A549 (cell line): Measurements from ENCODE around the gene LRRC28. TPM values are rescaled to one million over a fixed set of nuclear protein-coding genes. Genes with fewer than 3 reads are reported as not detected.

Experiments used
- ATAC-seq, 2 experiments: fragments of 200-7000 bp in 1 of 2; fragments of >200 bp in 1 of 2; cut with Nextera tagmentation in 1 of 2; cut with Tn5 transposase in 1 of 2; 3 replicates each; pipeline versions ENCODE4 v1.8.0 to v1.9.1; 2018 to 2020; ENCODE audit warnings: mild to moderate bottlenecking in 1 of 2, moderate library complexity in 1 of 2
- CTCF ChIA-PET: fragments of 300-600 bp; sonication (Branson Sonifier 250); formaldehyde crosslinking; extraction: SDS; loops from one replicate; lab custom pipeline; 2021; ENCODE audit warnings: antibody characterized with exemption, inconsistent platforms; lab: Yijun Ruan, JAX
- POLR2A ChIA-PET: fragments of 350-600 bp; formaldehyde crosslinking; extraction: SDS; loops from one replicate; lab custom pipeline; 2021; ENCODE audit warnings: antibody characterized with exemption, inconsistent platforms; lab: Yijun Ruan, JAX
- DNase-seq, 2 experiments: peaks; one replicate each; pipeline versions ENCODE4 v3.0.0 to v3.0.0-alpha.2; 2011 to 2016; ENCODE audit warnings: low read depth in 1 of 2, low spot score in 1 of 2
- FAIRE-seq: peaks from 2 replicates; lab custom pipeline; 2011; peaks lifted over from hg19 to GRCh38; lab: Jason Lieb, UNC
- H3K27ac ChIP-seq, 2 experiments: fragments of >200 bp; sonication (Bioruptor Twin); formaldehyde crosslinking; 3 replicates each; pipeline ENCODE4 v1.5.1; 2016 to 2017
- H3K4me1 ChIP-seq: fragments of >200 bp; sonication (Bioruptor Twin); formaldehyde crosslinking; 3 replicates; pipeline ENCODE4 v1.6.1; 2016
- H3K4me2 ChIP-seq: fragments of >200 bp; sonication (Bioruptor Twin); formaldehyde crosslinking; 3 replicates; pipeline ENCODE4 v1.6.1; 2016
- H3K4me3 ChIP-seq: fragments of >200 bp; sonication (Bioruptor Twin); formaldehyde crosslinking; 3 replicates; pipeline ENCODE4 v1.5.1; 2016
- H3K9me3 ChIP-seq: fragments of >200 bp; sonication (Bioruptor Twin); formaldehyde crosslinking; 3 replicates; pipeline ENCODE4 v1.6.1; 2016
- CBX2 ChIP-seq: fragments of 200-600 bp; sonication (generic); IDR thresholded peaks from 2 replicates; pipeline ENCODE4 v1.6.1; 2016; ENCODE audit warnings: low read depth, mild to moderate bottlenecking, borderline replicate concordance
- CHD2 ChIP-seq: fragments of 150-350 bp; IDR thresholded peaks from 2 replicates; pipeline ENCODE4 v1.6.1; 2014; ENCODE audit warnings: low read length; ENCODE audit not compliant: partially characterized antibody
- EHF ChIP-seq: fragments of 250-450 bp; sonication (Bioruptor Pico); IDR thresholded peaks from 2 replicates; pipeline ENCODE4 v1.5.0; 2020; ENCODE audit warnings: mild to moderate bottlenecking
- EHMT2 ChIP-seq: fragments of 200-600 bp; sonication (generic); IDR thresholded peaks from 2 replicates; pipeline ENCODE4 v1.6.1; 2016; ENCODE audit warnings: antibody characterized with exemption, low read depth, mild to moderate bottlenecking, moderate library complexity
- ESRRA ChIP-seq: fragments of 150-350 bp; IDR thresholded peaks from 2 replicates; pipeline ENCODE4 v1.6.1; 2014; ENCODE audit warnings: mild to moderate bottlenecking, low read length, borderline replicate concordance
- FOSB ChIP-seq: fragments of 250-450 bp; sonication (Bioruptor Pico); IDR thresholded peaks from 2 replicates; pipeline ENCODE4 v1.5.0; 2020; ENCODE audit warnings: mild to moderate bottlenecking, moderate library complexity
- FOSL2 ChIP-seq, 2 experiments: fragments of 450-650 bp in 1 of 2; fragments of >200 bp in 1 of 2; sonication (Bioruptor Twin) in 1 of 2; formaldehyde crosslinking; IDR thresholded peaks; 2 replicates each; pipeline versions ENCODE4 v1.5.0 to v1.6.1; 2016 to 2020; ENCODE audit warnings: mild to moderate bottlenecking in 1 of 2, moderate library complexity in 1 of 2
- FOXS1 ChIP-seq: fragments of 250-450 bp; sonication (Bioruptor Pico); IDR thresholded peaks from 2 replicates; pipeline ENCODE4 v1.5.0; 2020; ENCODE audit warnings: mild to moderate bottlenecking, moderate library complexity
- HOXB13 ChIP-seq: fragments of 250-450 bp; sonication (Bioruptor Pico); IDR thresholded peaks from 2 replicates; pipeline ENCODE4 v1.5.0; 2020; ENCODE audit warnings: low read depth, mild to moderate bottlenecking, moderate library complexity
- JUN ChIP-seq, 2 experiments: fragments of >200 bp; sonication (Bioruptor Twin); formaldehyde crosslinking; IDR thresholded peaks; 2 replicates in 1 of 2; 3 replicates in 1 of 2; pipeline ENCODE4 v1.6.1; 2016 to 2017
- MAZ ChIP-seq: fragments of 150-350 bp; IDR thresholded peaks from 2 replicates; pipeline ENCODE4 v1.6.1; 2014; ENCODE audit warnings: antibody characterized with exemption, low read depth, low read length, borderline replicate concordance
- PBX3 ChIP-seq: IDR thresholded peaks from 2 replicates; pipeline ENCODE4 v1.6.1; 2012
- POLR2A ChIP-seq: IDR thresholded peaks from 2 replicates; pipeline ENCODE4 v1.6.1; 2012; ENCODE audit warnings: mild to moderate bottlenecking, low read length
- POLR2AphosphoS2 ChIP-seq: conservative IDR thresholded peaks from 2 replicates; pipeline ENCODE4 v1.6.1; 2012; ENCODE audit warnings: low read length, improper control_type of control experiment, inconsistent platforms
- RAD21 ChIP-seq, 2 experiments: fragments of >200 bp in 1 of 2; sonication (Bioruptor Twin) in 1 of 2; formaldehyde crosslinking in 1 of 2; IDR thresholded peaks in 1 of 2; conservative IDR thresholded peaks in 1 of 2; 2 replicates in 1 of 2; 3 replicates in 1 of 2; pipeline ENCODE4 v1.6.1; 2012 to 2018; ENCODE audit warnings: inconsistent platforms in 1 of 2
- REST ChIP-seq: fragments of 200-600 bp; sonication (generic); IDR thresholded peaks from 2 replicates; pipeline ENCODE4 v1.6.1; 2016; ENCODE audit warnings: antibody characterized with exemption, mild to moderate bottlenecking, moderate library complexity
- TFCP2L1 ChIP-seq: fragments of 250-450 bp; sonication (Bioruptor Pico); IDR thresholded peaks from 2 replicates; pipeline ENCODE4 v1.5.0; 2021; ENCODE audit warnings: mild to moderate bottlenecking
- TP53 ChIP-seq: fragments of 250-450 bp; sonication (Bioruptor Pico); IDR thresholded peaks from 2 replicates; pipeline ENCODE4 v1.5.0; 2021; ENCODE audit warnings: mild to moderate bottlenecking, moderate library complexity
- ZC3H11A ChIP-seq: fragments of 450-650 bp; IDR thresholded peaks from 2 replicates; pipeline ENCODE4 v1.6.1; 2014; ENCODE audit warnings: antibody characterized with exemption, mild to moderate bottlenecking
- ZSCAN20 ChIP-seq: fragments of 250-450 bp; sonication (Bioruptor Pico); IDR thresholded peaks from 2 replicates; pipeline ENCODE4 v1.8.0; 2022; ENCODE audit warnings: mild to moderate bottlenecking, moderate library complexity
- WGBS: methylation state at CpG from one replicate; pipeline ENCODE4 v1.1.6; 2017; ENCODE audit errors: missing lambda C conversion rate; 5-methylcytosine and 5-hydroxymethylcytosine counted together
- polyA plus RNA-seq, 4 experiments: library from polyadenylated mRNA; depleted of rRNA in 3 of 4; stranded (reverse); fragments of >200 nt; fragmentation: RNase III in 1 of 4; extraction: RNeasy Plus Mini Kit Qiagen cat#74134 plus additional on column Dnase treatment in 1 of 4; gene quantifications; 2 replicates in 3 of 4; 3 replicates in 1 of 4; pipeline ENCODE4 v1.2.3, GENCODE V29; 2011 to 2017
- TF ChIP-seq, protein P1 (sequence below): fragments of >200 bp; sonication (Bioruptor Twin); formaldehyde crosslinking; IDR thresholded peaks from 3 replicates; pipeline ENCODE4 v1.6.1; 2016

Gene LRRC28
- polyA plus RNA-seq, 2 of the 4 experiments (the other 2 are of a cell fraction): 19.6 to 62.4 TPM

GRCh38 chr15:99249270-99249841 lies 1.9 kb upstream of the LRRC28 start, which contains the start of gene TTC23 (continued):
- TF ChIP-seq FOSL2 (IDR thresholded peaks at IDR 0.05) (no peak), FOSL2 (CRISPR knock-in tag; IDR thresholded peaks at IDR 0.05) (no peak), EHMT2 (no peak)
- TF ChIP-seq, protein P1, sequence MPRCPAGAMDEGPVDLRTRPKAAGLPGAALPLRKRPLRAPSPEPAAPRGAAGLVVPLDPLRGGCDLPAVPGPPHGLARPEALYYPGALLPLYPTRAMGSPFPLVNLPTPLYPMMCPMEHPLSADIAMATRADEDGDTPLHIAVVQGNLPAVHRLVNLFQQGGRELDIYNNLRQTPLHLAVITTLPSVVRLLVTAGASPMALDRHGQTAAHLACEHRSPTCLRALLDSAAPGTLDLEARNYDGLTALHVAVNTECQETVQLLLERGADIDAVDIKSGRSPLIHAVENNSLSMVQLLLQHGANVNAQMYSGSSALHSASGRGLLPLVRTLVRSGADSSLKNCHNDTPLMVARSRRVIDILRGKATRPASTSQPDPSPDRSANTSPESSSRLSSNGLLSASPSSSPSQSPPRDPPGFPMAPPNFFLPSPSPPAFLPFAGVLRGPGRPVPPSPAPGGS: 0 out of 3 replicates have a peak, but pooled peaks have one; percentile 43

DNA sequence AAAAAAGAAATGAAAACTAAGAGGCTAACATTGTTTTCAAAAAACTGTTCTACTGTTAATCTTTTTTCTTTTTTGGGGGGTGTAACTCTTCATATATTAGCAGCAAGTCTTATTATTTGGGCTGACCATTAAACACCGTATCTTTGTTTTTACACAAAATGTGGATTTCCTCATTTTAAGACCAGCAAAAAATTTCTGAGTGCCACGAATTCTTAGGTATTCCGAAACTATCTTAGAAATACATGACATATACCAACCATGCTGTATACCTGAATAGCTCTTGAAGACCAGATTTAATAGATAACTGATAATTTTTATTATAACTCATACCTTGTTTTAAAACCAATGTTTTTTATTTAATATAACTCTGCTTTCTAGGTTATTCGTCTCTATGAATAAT lies 1.3 kb upstream of the LRRC28 start:
- ChIA-PET POLR2A (interaction anchor here (1.1 kb wide), 1 partner anchor 127 kb away, joined by 4 read pairs; no protein-coding TSS in a partner anchor), CTCF (interaction anchor here (1.1 kb wide), 1 partner anchor 149 kb away, joined by 3 read pairs; no protein-coding TSS in a partner anchor)
- H3K9me3 ChIP-seq: no peaks in the 10 kb centered on the region
- TF ChIP-seq JUN (IDR thresholded peaks at IDR 0.05) (no peak), TP53 (CRISPR knock-in tag) (no peak), CHD2 (no peak), FOSB (no peak), ZC3H11A (no peak), EHF (CRISPR knock-in tag) (no peak), POLR2AphosphoS2 (no peak), REST (no peak), PBX3 (no peak), ESRRA (no peak), FOXS1 (CRISPR knock-in tag) (no peak), MAZ (no peak), HOXB13 (CRISPR knock-in tag) (no peak), RAD21 (conservative IDR thresholded peaks at IDR 0.05 in 1 of 2, IDR thresholded peaks at IDR 0.05 in 1 of 2) (no peak), TFCP2L1 (CRISPR knock-in tag) (no peak), POLR2A (no peak), CBX2 (no peak), ZSCAN20 (CRISPR knock-in tag) (no peak)
- peaks cover 15% of the 10 kb centered on the region; the same call in 2 of the 3 replicates for H3K4me1 ChIP-seq
- DNase-seq: no peak
- WGBS: 2% methylated on average over 4 of the region's 4 CpGs
- FAIRE-seq: no peak
- peak overlapping the region; percentile 91 for H3K4me2 ChIP-seq
- H3K4me3 ChIP-seq: peak overlapping the region; percentile 72
- no peak for ATAC-seq
- H3K27ac ChIP-seq: peak overlapping the region; percentile 90 to 91; a peak in 5 of 6 replicates
